ENCODE measurements around the gene BACH2. TPM values are rescaled to one million over a fixed set of nuclear protein-coding genes. Genes with fewer than 3 reads are reported as not detected.

The BACH2 gene
- total RNA-seq, 4 donors from 2014 or later: 3.6 to 13.4 (median 7.5) TPM

DNA sequence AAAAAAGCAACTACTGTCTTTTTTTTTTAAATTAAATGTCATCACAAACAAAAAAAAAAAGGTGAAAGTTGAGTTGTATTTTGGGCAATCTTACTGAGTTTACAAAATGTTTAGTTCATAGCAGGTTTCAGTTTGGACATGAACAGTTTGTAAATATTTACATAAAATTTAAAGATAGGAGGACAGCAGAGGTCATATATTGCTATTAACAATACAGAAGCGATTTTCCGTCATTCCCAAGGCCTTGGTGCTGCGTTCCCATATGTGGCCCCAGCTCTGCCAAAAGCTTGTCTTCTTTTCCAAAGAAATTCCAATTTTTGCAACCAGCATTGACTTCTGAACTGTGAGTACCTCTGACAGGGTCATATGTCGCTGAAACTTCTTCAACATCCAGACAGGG is 5.1 kb downstream of the BACH2 start:
- peak overlapping the region in 2 of 4 donors; percentile 44 to 85 for H3K27ac ChIP-seq
- in situ Hi-C loops (cut with MboI; ENCODE audit: low sequenced_read_pairs in 4 of 4) (loop anchor here in 3 of 4 donors (5.0 to 25.0 kb wide), 4 partner anchors 179 to 329 kb away; no protein-coding TSS in a partner anchor), intact Hi-C loops (cut with DNase I; ENCODE audit: low total_unique reads) (no loop called here)
- H3K36me3 ChIP-seq: no peaks in the 10 kb centered on the region
- ATAC-seq (no peak), DNase-seq (no peak)
- H3K4me3 ChIP-seq: no peak overlapping the region
- H3K4me1 ChIP-seq: peaks cover 65 to 66% of the 10 kb centered on the region in 2 donors
- no peaks in the 10 kb centered on the region for H3K9me3 ChIP-seq
- TF ChIP-seq, protein P1, sequence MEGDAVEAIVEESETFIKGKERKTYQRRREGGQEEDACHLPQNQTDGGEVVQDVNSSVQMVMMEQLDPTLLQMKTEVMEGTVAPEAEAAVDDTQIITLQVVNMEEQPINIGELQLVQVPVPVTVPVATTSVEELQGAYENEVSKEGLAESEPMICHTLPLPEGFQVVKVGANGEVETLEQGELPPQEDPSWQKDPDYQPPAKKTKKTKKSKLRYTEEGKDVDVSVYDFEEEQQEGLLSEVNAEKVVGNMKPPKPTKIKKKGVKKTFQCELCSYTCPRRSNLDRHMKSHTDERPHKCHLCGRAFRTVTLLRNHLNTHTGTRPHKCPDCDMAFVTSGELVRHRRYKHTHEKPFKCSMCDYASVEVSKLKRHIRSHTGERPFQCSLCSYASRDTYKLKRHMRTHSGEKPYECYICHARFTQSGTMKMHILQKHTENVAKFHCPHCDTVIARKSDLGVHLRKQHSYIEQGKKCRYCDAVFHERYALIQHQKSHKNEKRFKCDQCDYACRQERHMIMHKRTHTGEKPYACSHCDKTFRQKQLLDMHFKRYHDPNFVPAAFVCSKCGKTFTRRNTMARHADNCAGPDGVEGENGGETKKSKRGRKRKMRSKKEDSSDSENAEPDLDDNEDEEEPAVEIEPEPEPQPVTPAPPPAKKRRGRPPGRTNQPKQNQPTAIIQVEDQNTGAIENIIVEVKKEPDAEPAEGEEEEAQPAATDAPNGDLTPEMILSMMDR (IDR thresholded peaks at IDR 0.05 in 4 of 5, conservative IDR thresholded peaks at IDR 0.05 in 1 of 5): no peak
- TF ChIP-seq POLR2A (IDR thresholded peaks at IDR 0.05): no peak
- no peaks in the 10 kb centered on the region for H3K27me3 ChIP-seq

DNA sequence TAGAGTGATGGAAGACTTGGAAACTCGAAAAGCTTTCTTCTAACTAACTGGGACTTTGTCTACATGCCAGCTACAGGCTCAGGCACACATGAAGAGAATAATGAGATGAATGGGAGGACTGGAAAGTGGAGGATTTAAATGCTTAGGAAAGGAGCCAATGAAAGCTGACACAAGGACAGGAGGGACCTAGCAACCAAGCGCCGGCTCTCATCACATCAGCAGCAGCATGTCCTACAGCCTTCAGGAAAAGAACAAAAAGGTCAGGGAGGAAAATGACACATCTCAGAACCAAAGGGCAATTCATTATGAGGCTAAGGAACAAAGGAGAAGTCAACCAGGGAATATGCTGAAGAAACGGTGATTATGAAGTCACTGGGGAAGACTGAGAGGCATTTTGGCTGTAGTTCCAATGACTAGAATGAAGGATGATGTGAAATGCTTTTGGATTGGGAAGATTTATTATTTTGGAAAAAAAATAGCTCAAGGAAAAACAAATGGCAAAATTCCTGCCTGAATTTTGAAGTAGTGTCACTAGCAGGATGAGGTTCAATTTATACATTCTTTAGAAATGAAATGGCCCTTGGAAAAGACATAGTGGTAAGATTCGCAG is 5.7 kb downstream of the BACH2 start:
- no peak overlapping the region for H3K4me3 ChIP-seq
- H3K27me3 ChIP-seq: no peaks in the 10 kb centered on the region
- no peaks in the 10 kb centered on the region for H3K9me3 ChIP-seq
- peak overlapping the region in 2 of 4 donors; percentile 85 to 92 for H3K27ac ChIP-seq
- no peak for DNase-seq
- TF ChIP-seq POLR2A (IDR thresholded peaks at IDR 0.05): no peak
- TF ChIP-seq, protein P1 (IDR thresholded peaks at IDR 0.05 in 4 of 5, conservative IDR thresholded peaks at IDR 0.05 in 1 of 5): no peak
- intact Hi-C loops (cut with DNase I; ENCODE audit: low total_unique reads): no loop called here
- no peak for ATAC-seq
- peaks cover 72% of the 10 kb centered on the region in 2 donors for H3K4me1 ChIP-seq
- no peaks in the 10 kb centered on the region for H3K36me3 ChIP-seq
- in situ Hi-C loops (cut with MboI; ENCODE audit: low sequenced_read_pairs in 4 of 4): loop anchor here in 3 of 4 donors (5.0 to 25.0 kb wide), 4 partner anchors 179 to 329 kb away; no protein-coding TSS in a partner anchor

DNA sequence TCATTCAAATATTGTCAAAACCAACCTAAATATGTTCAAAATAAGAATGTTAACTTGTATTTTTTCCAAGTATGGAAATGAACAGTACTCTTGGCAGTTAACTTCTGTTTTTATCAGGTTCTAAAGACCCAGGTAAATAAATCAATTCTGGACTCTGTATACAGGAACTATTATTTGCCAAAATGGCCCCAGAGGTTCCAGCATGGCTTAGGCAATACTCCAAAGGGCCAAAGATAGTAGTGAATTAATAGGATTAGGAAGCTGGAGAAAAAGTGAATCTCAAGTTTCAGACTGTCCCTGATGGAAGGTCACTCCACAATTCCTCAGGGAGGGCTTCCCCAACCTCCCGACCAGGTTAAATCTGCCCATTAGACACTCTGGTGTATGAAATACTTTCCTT is 6.7 kb downstream of the BACH2 start:
- no peaks in the 10 kb centered on the region for H3K27me3 ChIP-seq
- H3K9me3 ChIP-seq: no peaks in the 10 kb centered on the region
- no peak for ATAC-seq
- H3K4me3 ChIP-seq: no peak overlapping the region
- peaks cover 77% of the 10 kb centered on the region in 2 donors for H3K4me1 ChIP-seq
- DNase-seq: no peak
- no peaks in the 10 kb centered on the region for H3K36me3 ChIP-seq
- intact Hi-C loops (cut with DNase I; ENCODE audit: low total_unique reads) (loop anchor here (5.0 kb wide), 2 partner anchors 102 to 878 kb away; partner anchors contain the start of gene RRAGD), in situ Hi-C loops (cut with MboI; ENCODE audit: low sequenced_read_pairs in 4 of 4) (loop anchor here in 3 of 4 donors (5.0 to 25.0 kb wide), 8 partner anchors 82 to 328 kb away; no protein-coding TSS in a partner anchor)
- peak overlapping the region in 3 of 4 donors; percentile 7 to 92 (median 85) for H3K27ac ChIP-seq
- TF ChIP-seq, protein P1 (IDR thresholded peaks at IDR 0.05 in 4 of 5, conservative IDR thresholded peaks at IDR 0.05 in 1 of 5): no peak
- no peak for TF ChIP-seq POLR2A (IDR thresholded peaks at IDR 0.05)

DNA sequence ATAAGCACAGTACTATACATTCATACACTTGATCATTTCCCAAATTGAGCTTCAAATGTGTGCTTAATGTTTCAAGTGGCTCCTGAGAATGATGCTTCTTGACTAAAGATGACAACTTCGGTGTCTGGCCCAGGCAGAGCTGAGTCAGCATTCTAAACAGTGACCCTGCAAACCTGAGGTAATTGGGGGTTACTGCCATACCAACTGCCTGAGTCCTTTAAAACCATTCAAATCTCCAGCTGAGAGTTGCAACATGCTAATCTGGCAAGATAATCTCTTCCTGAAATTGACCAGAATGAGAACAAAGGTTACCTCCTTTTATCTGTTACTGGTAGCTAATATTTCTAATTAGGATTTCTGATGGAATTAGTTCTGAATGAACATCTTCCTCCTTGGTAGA is 8.2 kb downstream of the BACH2 start:
- H3K27me3 ChIP-seq: no peaks in the 10 kb centered on the region
- intact Hi-C loops (cut with DNase I; ENCODE audit: low total_unique reads): loop anchor here (5.0 kb wide), 2 partner anchors 104 to 876 kb away; partner anchors contain the start of gene RRAGD
- ATAC-seq (no peak), DNase-seq (no peak)
- H3K27ac ChIP-seq: peak overlapping the region in 2 of 4 donors; percentile 85 to 92
- H3K4me3 ChIP-seq: no peak overlapping the region
- no peak for TF ChIP-seq POLR2A (IDR thresholded peaks at IDR 0.05)
- TF ChIP-seq, protein P1 (IDR thresholded peaks at IDR 0.05 in 4 of 5, conservative IDR thresholded peaks at IDR 0.05 in 1 of 5): no peak
- H3K36me3 ChIP-seq: no peaks in the 10 kb centered on the region
- in situ Hi-C loops (cut with MboI; ENCODE audit: low sequenced_read_pairs in 4 of 4): loop anchor here in 3 of 4 donors (5.0 to 25.0 kb wide), 6 partner anchors 84 to 326 kb away; no protein-coding TSS in a partner anchor
- no peaks in the 10 kb centered on the region for H3K9me3 ChIP-seq
- peaks cover 74 to 76% of the 10 kb centered on the region in 2 donors for H3K4me1 ChIP-seq
